GM19239 (cell line): ENCODE measurements around the gene PARN.
A peak's percentile ranks its signal among the peaks of the same experiment; 100 is the strongest.
"Not testable (repeated sequence)": the region's sequence is repeated elsewhere in the genome, so short reads cannot be mapped to it uniquely, and the experiment has no call there.

Experiments used
- DNase-seq: peaks from one replicate; pipeline ENCODE4 v3.0.0; 2011; ENCODE audit warnings: low spot score; ENCODE audit not compliant: insufficient read length
- FAIRE-seq: peaks from 2 replicates; lab custom pipeline; 2011; peaks lifted over from hg19 to GRCh38; lab: Jason Lieb, UNC

Gene PARN, protein sequence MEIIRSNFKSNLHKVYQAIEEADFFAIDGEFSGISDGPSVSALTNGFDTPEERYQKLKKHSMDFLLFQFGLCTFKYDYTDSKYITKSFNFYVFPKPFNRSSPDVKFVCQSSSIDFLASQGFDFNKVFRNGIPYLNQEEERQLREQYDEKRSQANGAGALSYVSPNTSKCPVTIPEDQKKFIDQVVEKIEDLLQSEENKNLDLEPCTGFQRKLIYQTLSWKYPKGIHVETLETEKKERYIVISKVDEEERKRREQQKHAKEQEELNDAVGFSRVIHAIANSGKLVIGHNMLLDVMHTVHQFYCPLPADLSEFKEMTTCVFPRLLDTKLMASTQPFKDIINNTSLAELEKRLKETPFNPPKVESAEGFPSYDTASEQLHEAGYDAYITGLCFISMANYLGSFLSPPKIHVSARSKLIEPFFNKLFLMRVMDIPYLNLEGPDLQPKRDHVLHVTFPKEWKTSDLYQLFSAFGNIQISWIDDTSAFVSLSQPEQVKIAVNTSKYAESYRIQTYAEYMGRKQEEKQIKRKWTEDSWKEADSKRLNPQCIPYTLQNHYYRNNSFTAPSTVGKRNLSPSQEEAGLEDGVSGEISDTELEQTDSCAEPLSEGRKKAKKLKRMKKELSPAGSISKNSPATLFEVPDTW

DNA sequence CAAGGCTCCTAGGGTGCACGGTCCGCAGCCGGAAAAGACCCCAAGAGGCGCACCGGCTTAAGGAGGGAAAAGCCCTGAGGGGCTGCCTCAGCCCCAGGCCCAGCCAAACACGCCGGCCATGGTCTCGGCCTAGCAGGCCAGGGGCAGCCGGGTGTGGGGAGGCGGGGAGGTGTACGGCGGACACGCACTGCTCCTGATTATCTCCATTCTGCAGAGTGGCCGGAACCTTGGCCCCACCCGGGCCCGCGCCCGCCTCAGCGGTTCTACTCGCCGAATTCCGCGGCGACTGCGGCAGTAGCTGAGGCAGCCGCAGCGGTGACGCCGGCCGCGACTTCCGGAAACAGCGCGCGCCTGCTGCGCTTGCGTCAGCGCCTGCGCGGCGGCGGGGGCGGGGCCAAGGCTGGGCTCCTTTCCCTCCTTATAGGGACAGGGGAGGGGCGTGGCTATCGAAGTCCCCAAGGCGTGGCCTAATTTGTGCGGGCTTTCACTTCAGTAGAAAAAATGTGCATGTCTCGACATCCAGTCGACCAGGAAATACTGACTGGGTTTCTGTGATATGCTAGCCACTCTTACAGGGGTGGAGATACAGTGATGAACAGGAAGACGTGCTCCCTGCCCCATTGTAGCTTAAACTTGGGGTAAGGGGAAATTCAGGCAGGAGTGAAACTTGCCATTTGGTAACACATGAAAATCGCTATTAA, at the start of gene PARN:
TSS of gene PARN (minus strand) at position 342 of the 701 bp plus-strand sequence. CDS start at position 207, 135 bp downstream.
- FAIRE-seq (peak; percentile 84), DNase-seq (peak; percentile 90)

DNA sequence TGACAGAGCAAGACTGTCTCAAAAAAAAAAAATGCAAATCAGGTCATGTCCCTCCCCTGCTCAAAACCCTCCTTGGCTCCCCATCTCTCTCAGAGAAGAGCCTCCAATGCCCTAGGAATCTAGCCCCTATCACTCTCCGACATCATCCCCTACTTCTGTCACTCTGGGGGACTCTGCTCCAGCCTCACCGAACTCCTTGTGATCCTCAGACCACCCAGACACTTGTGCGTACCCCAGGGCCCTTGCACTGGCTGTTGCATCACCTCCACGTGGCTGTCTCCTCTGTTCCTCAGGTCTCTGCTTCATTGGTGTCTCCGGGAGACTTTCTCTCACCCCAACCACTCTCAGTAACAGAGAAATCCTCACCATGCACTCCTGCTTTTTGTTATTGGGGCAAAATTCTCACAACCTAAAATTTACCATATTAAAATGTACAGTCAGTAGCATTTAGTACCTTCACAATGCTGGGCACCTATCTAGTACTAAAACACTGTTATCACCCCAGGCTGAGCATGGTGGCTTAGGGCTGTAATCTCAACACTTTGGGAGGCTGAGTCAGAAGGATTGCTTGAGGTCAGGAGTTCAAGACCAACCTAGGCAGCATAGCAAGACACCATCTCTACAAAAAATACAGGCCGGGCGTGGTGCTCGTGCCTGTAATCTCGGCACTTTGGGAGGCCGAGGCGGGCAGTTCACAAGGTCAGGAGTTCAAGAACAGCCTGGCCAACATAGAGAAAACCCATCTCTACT, 48.9 kb upstream of the PARN start:
- DNase-seq (no peak), FAIRE-seq (no peak)

DNA sequence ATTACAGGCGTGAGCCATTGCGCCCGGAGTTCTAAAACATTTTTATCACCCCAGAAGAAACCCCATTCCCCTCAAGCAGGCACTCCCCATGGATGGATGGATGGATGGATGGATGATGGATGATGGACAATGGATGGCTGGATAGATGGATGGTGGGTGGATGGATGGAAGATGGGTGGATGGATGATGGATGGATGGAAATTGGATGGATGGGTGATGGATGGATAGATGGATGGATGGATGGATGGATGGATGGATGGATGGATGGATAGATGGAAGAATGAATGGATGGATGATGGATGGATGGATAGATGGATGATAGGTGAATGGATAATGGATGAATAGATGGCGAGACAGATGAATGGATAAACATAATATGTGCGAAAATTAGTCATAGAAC, 47.6 kb upstream of the PARN start:
- FAIRE-seq (no peak), DNase-seq (no peak)

DNA sequence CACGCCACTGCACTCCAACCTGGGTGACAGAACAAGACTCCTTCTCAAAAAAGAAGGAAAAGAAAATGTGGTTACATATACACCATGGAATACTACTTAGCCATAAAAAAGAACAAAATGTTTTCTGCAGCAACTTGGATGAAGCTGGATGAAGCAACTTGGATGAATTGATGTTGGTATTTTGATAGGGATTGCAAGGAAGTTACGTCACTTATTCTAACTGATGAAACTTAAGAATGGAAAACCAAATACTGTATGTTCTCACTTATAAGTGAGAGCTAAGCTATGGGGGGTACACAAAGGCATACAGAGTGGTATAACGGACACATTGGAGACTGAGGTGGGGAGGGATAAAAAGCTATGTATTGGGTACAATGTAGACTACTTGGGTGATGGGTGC, 46.6 kb upstream of the PARN start:
- FAIRE-seq (no peak), DNase-seq (no peak)

DNA sequence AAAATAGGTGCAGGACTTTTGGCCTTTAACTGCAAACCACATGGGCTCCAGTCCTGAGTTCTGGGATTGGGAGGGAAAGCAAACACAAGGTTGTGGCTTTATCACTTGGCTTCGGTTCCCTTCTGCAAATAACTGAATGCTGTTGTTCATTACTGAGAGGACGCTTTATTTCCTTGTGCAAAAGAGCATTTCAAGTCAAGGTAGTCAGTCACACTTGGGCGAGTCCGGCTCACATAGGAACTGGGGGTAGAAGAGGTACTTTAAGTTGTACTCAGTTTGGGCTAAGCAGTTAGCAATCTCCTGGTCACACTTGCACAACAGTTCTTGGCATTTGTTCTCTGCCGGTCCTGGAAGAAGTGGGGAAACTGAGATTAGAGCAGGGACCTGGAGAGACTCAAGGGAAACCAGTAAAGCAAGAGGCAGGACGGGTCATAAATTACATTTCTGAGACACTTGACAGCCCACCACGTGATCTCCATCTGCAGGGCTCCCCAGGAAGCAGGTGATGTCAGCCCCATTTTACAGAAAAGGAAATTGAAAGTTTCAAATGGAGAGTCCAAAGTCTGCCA, 42.4 kb upstream of the PARN start:
- DNase-seq (peak; percentile 61), FAIRE-seq (peak; percentile 93)

DNA sequence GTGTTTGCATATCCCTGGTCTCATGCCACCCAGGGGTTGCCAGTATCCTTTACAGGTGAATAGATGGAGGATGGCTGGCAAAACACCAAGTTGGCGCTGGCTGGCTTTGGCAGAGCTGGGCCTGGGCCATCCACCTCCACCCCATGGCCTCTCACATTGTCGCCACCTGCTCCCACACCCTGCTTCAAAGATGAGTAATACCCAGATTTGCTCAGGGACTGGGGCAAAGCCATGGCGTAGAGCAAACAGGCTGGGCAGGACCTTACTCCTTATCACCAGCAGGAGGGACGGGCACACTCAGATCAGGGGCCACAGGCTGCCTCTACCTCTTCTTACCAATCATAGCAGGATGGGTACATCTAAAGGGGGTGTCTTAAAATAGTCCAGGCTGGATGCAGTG, 39.7 kb upstream of the PARN start:
- no peak for FAIRE-seq
- no peak for DNase-seq

DNA sequence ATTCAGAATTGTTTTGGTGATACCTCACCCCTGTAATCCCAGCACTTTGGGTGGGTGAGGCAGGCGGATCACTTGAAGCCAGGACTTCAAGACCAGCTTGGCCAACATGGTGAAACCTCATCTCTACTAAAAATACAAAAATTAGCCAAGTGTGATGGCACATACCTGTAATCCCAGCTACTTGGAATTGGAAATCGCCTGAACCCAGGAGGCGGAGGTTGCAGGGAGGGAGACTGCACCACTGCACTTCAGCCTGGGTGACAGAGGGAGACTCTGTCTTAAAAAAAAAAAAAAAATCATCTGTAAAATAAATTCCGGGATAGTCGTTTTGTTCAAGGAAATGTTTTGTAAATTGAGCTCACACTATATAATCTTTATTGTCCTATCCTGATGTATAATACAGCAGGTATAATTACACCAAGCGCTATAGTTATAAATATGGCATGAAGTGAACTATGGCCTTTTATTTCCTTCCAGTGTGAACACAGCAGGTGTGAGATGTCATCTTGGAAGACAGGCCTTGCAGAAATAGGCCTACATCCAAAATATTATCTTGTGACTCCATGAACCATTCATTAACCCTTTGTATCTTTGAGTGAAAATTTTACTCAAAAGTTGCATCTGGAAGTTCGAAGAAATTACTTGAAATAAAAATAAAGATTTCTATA, 38.6 kb upstream of the PARN start:
- FAIRE-seq (no peak), DNase-seq (no peak)

DNA sequence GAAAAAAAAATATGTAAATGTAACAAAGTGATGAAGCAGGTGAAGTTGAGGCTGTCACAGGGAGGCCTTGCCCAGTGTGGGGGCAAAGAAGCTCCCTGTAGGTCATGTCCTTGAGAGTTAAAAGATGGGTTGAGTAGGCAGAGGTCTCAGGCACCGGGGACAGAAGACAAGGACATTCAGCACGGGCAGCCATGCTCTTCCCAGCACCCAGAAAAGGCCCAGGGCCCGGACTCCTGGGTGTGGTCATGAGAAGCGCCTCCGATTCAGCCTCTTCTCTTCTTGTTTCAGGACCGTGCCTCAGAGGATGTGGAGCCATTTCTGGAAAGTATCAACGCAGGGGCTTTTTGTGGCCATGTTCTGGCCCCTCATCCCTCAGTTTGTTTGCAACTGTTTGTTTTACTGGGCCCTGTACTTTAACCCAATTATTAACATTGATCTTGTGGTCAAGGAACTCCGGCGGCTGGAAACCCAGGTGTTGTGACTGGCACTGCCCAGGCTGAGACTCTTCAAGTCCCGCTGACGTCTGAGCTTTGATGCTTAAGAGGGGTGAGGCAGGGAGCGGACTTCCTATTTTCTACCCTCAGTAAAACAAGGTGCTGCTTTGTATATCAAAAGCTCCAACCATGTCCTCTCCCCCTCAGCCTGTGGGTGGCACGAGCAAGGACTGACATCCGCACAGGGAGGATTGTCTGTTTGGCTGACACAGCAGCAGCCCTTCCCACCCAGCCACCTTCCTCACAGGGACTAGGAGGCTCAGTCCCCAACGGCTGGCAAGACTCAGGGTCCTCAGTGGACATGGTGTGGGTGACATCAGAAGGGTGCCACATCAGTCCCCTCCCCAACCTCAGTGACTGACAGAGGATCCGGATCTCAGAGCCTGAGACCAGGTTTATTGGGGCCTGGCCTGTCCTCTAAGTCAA, 37.5 kb upstream of the PARN start:
- DNase-seq (no peak), FAIRE-seq (no peak)

DNA sequence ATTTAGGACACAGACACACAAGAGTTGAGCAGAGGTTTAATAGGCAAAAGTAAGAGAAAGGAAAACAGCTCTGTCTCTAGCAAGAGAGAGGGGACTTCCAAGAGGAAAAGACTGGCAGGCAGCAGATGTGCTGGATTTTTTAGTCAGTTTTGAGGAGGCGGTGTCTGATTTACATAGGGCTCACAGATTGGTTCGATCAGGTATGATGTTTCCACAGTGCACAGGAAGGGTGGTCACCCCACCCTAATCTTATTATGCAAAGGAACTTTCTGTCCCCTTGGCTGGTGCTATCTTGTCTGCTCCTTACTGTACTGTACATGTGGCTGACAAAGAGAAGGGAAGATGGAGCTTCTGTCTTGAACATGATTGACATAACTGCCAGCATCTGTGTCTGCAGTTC, 28.0 kb upstream of the PARN start:
- DNase-seq (peak; percentile 18), FAIRE-seq (peak; percentile 11)

DNA sequence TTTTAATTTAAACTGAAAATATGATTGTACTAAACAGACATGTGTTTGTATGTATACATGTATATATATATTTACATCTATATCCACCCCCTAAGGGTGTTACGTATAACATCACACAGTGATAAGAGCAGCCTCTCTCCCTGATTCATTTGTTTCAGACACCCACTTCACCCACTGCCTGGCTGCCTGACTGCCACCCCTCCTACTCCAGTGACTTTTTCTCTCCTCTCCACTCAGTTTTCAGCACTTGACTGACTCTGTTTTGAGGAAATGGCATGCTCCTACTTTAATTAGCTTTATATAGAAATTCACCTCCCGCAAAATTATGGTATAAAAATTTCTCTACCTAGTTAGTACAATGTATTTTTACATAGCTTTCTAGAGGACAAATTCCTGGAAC, 22.7 kb upstream of the PARN start:
- FAIRE-seq, result no peak
- DNase-seq, result no peak

DNA sequence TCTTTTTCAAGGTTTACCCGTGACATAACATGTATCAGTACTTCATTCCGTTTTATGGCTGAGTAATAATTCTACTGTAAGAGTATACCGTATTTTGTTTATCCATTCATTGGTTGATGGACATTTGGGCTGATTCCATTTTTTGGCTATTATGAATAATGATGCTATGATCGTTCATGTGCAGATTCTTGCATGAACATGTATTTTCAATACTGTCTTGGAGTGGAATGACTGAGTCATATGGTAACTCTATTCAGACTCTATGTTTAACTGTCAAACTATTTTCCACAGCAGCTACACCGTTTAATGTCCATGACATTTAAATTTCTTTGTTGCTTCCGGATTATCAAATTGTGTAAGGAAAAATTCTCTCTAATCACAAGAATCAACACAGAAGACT, 20.6 kb upstream of the PARN start:
- FAIRE-seq (no peak), DNase-seq (no peak)

DNA sequence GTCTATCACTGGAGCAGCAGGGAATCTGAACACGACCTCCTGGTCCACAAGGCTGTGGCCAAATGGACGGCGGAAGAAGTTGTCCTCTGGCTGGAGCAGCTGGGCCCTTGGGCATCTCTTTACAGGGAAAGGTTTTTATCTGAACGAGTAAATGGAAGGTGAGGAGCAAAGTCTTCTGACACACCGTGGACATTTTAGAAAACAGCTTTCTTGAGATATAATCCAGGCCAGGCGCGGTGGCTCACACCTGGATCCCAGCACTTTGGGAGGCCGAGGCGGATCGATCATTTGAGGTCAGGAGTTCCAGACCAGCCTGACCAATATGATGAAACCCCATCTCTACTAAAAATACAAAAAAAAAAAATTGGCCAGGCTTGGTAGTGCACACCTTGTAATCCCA, 19.8 kb upstream of the PARN start:
- DNase-seq (no peak), FAIRE-seq (no peak)

DNA sequence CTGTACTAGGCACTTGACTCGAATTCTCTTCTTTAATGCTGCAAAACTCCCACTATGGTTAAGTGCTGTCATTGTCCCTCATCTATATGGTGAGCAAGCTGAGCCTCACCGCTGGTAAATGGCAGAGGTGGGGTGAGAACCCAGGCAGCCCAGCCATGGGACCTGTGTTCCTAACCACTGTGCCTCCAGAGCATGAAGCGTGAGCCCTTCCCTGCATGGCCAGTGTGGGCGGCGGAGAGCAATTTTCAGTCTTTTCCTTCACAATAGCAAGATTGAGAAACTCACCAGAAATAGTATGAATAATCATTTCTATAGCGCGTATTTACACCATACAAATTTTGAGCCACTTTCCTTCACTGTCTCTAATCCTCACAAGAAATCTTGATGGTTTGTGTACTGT, 11.9 kb upstream of the PARN start:
- FAIRE-seq (no peak), DNase-seq (no peak)

DNA sequence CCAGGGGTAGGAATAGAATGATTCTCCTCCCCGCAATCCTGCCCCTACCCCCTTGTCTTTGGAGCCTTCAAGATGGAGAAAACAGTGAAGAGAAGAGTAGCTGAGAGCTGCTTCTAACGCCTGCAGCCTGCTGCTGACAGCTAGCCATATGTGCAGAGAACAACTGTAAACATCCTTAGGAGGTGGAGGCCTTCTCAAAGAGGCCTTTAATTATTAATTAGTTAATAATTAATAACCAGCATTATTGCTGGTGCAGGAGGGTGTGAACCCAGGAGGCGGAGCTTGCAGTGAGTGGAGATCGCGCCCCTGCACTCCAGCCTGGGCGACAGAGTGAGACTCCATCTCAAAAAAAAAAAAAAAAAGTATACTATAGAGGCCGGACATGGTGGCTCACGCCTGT, 11.1 kb upstream of the PARN start:
- no peak for FAIRE-seq
- no peak for DNase-seq

DNA sequence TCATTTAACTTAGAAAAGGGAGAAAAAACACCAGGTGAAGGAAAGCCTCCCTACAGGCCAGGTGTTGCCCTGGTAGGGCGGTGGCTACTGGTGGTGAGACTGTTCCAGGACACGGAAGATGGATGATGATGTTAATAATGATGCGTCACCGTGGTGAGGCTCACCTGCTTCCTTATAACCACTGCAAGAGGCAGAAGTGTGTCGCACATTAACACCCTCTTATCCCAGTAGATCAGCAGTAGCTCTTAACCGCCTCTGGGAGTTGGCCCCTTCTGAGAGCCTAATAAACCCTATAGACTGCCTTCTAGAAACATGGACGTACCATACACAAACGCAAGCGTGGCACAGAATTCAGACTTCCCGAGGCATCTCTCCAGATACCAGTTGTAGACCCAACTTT, 10.5 kb upstream of the PARN start:
- DNase-seq, result no peak
- FAIRE-seq, result no peak

DNA sequence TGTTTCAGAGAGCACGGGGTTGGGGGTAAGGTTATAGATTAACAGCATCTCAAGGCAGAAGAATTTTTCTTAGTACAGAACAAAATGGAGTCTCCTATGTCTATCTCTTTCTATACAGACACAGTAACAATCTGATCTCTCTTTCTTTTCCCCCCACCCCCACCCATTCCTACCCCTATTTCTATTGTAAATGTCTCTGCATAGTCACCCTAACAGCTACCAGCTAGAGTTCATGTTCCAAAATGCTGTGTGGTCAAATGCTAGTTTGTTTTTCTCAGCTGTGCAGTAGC, 6.8 kb upstream of the PARN start:
- not testable (repeated sequence) for DNase-seq, FAIRE-seq

DNA sequence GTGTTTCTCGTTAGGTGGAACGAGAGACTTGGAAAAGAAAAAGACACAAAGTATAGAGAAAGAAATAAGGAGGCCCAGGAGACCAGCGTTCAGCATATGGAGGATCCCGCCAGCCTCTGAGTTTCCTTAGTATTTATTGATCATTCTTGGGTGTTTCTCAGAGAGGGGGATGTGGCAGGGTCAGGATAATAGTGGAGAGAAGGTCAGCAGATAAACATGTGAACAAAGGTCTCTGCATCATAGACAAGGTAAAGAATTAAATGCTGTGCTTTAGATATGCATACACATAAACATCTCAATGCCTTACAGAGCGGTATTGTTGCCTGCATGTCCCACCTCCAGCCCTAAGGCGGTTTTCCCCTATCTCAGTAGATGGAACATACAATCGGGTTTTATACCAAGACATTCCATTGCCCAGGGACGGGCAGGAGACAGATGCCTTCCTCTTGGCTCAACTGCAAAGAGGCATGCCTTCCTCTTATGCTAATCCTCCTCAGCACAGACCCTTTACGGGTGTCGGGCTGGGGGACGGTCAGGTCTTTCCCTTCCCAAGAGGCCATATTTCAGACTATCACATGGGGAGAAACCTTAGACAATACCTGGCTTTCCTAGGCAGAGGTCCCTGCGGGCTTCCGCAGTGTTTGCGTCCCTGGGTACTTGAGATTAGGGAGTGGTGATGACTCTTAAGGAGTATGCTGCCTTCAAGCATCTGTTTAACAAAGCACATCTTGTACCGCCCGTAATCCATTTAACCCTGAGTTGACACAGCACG, 6.3 kb upstream of the PARN start:
- FAIRE-seq, result not testable (repeated sequence)

More for the DNA sequence above, 6.3 kb upstream of the PARN start:
- not testable (repeated sequence) for DNase-seq
